H1 (cell line): ENCODE data around the gene CARM1. TPM values are rescaled to one million over a fixed set of nuclear protein-coding genes. Genes with fewer than 3 reads are reported as not detected.

ENCODE experiments used
- CTCF ChIA-PET: fragments of 300-600 bp; sonication (Branson Sonifier 250); formaldehyde crosslinking; loops from one replicate; lab custom pipeline; 2021; ENCODE audit not compliant: partially characterized antibody; lab: Charles Lee
- POLR2A ChIA-PET: fragments of 300-600 bp; sonication (Branson Sonifier 250); formaldehyde crosslinking; loops from one replicate; lab custom pipeline; 2021; ENCODE audit warnings: inconsistent platforms; ENCODE audit not compliant: partially characterized antibody; lab: Charles Lee
- DNase-seq, 2 experiments: peaks; one replicate each; pipeline versions ENCODE4 v3.0.0 to v3.0.0-alpha.2; 2010 to 2022; ENCODE audit warnings: low spot score in 2 of 2, low read depth in 1 of 2, mixed read lengths in 1 of 2
- FAIRE-seq: peaks from 2 replicates; lab custom pipeline; 2011; peaks lifted over from hg19 to GRCh38; lab: Jason Lieb, UNC
- H2AFZ ChIP-seq: 2 replicates; pipeline ENCODE4 v1.8.1; 2012; ENCODE audit warnings: low read length, inconsistent platforms
- H2AK5ac ChIP-seq: 2 replicates; pipeline ENCODE4 v1.6.1; 2013; ENCODE audit warnings: low read depth, low read length
- H2BK120ac ChIP-seq: replicated peaks from 2 replicates; pipeline ENCODE3; 2013; ENCODE audit warnings: low read depth, low read length, inconsistent platforms
- H2BK12ac ChIP-seq: 2 replicates; pipeline ENCODE4 v1.6.1; 2013; ENCODE audit warnings: low read depth, low read length
- H2BK15ac ChIP-seq: 2 replicates; pipeline ENCODE4 v1.6.1; 2013; ENCODE audit warnings: low read length
- H2BK20ac ChIP-seq: 2 replicates; pipeline ENCODE4 v1.6.1; 2013; ENCODE audit warnings: low read length
- H2BK5ac ChIP-seq: 2 replicates; pipeline ENCODE4 v1.6.1; 2013; ENCODE audit warnings: low read depth, low read length
- H3K14ac ChIP-seq: 2 replicates; pipeline ENCODE4 v1.6.1; 2013; ENCODE audit warnings: inconsistent platforms; ENCODE audit not compliant: insufficient read length
- H3K18ac ChIP-seq: 2 replicates; pipeline ENCODE4 v1.6.1; 2013; ENCODE audit warnings: low read length; ENCODE audit errors: extremely low read depth
- H3K23ac ChIP-seq: 2 replicates; pipeline ENCODE4 v1.6.1; 2013; ENCODE audit warnings: inconsistent platforms; ENCODE audit not compliant: insufficient read length
- H3K23me2 ChIP-seq: 2 replicates; pipeline ENCODE4 v1.6.1; 2013; ENCODE audit warnings: low read depth, low read length
- H3K27ac ChIP-seq: 2 replicates; pipeline ENCODE4 v1.6.1; 2011; ENCODE audit warnings: low read depth, low read length, inconsistent platforms
- H3K27me3 ChIP-seq, 4 experiments: replicated peaks in 1 of 4; 1 replicate in 1 of 4; 2 replicates in 3 of 4; pipeline versions ENCODE4 v1.6.1 to v1.8.1; 2011 to 2013; ENCODE audit warnings: low read length in 3 of 4, mild to moderate bottlenecking in 3 of 4, inconsistent platforms in 2 of 4, mixed read lengths in 2 of 4, moderate library complexity in 1 of 4; ENCODE audit not compliant: control insufficient read depth in 3 of 4, insufficient read depth in 3 of 4; ENCODE audit errors: extremely low read depth in 1 of 4
- H3K36me3 ChIP-seq, 4 experiments: 2 replicates each; pipeline versions ENCODE4 v1.6.1 to v1.8.1; 2011 to 2013; ENCODE audit warnings: mild to moderate bottlenecking in 4 of 4, low read length in 3 of 4, moderate library complexity in 2 of 4, control low read depth in 1 of 4, inconsistent platforms in 1 of 4; ENCODE audit not compliant: insufficient read depth in 4 of 4, control insufficient read depth in 2 of 4
- H3K4ac ChIP-seq: replicated peaks from 2 replicates; pipeline ENCODE3; 2013; ENCODE audit warnings: low read length, low read depth, mixed read lengths, inconsistent platforms; ENCODE audit not compliant: insufficient read length
- H3K4me1 ChIP-seq, 4 experiments: replicated peaks in 1 of 4; 1 replicate in 1 of 4; 2 replicates in 3 of 4; pipeline versions ENCODE4 v1.6.1 to v1.8.1; 2011 to 2013; ENCODE audit warnings: low read length in 3 of 4, inconsistent platforms in 2 of 4, mixed read lengths in 1 of 4; ENCODE audit not compliant: insufficient read depth in 4 of 4, control insufficient read depth in 3 of 4
- H3K4me2 ChIP-seq, 2 experiments: 2 replicates each; pipeline versions ENCODE4 v1.6.1 to v1.8.1; 2011 to 2013; ENCODE audit warnings: low read depth in 2 of 2, low read length in 2 of 2, control low read depth in 1 of 2, inconsistent platforms in 1 of 2, mild to moderate bottlenecking in 1 of 2; ENCODE audit not compliant: insufficient read depth in 1 of 2
- H3K4me3 ChIP-seq, 4 experiments: fragments of 200-600, 300-600 bp in 1 of 4; sonication (generic), shearing (Covaris generic), sonication (Bioruptor Twin) in 1 of 4; 2 replicates each; pipeline versions ENCODE4 v1.5.1 to v1.8.1; 2011 to 2016; ENCODE audit warnings: low read length in 4 of 4, low read depth in 3 of 4, control low read depth in 2 of 4, inconsistent platforms in 2 of 4, mild to moderate bottlenecking in 2 of 4, mixed read lengths in 1 of 4, moderate library complexity in 1 of 4; ENCODE audit not compliant: insufficient read depth in 2 of 4; ENCODE audit errors: extremely low read depth in 1 of 4
- H3K56ac ChIP-seq: replicated peaks from 2 replicates; pipeline ENCODE3; 2013; ENCODE audit warnings: low read depth, mild to moderate bottlenecking, mixed read lengths, low read length, inconsistent platforms; ENCODE audit not compliant: insufficient read length
- H3K79me1 ChIP-seq: 2 replicates; pipeline ENCODE4 v1.6.1; 2013; ENCODE audit warnings: low read depth, low read length, control low read depth
- H3K79me2 ChIP-seq, 2 experiments: 2 replicates each; pipeline versions ENCODE4 v1.6.1 to v1.8.1; 2012 to 2013; ENCODE audit warnings: low read length in 2 of 2, mild to moderate bottlenecking in 2 of 2, inconsistent platforms in 1 of 2; ENCODE audit not compliant: insufficient read depth in 2 of 2, control insufficient read depth in 1 of 2
- H3K9ac ChIP-seq, 4 experiments: replicated peaks in 1 of 4; 1 replicate in 1 of 4; 2 replicates in 3 of 4; pipeline versions ENCODE4 v1.6.1 to v1.8.1; 2011 to 2013; ENCODE audit warnings: low read depth in 3 of 4, low read length in 3 of 4, control low read depth in 2 of 4, mild to moderate bottlenecking in 2 of 4, moderate library complexity in 2 of 4, inconsistent platforms in 1 of 4; ENCODE audit errors: extremely low read depth in 1 of 4
- H3K9me3 ChIP-seq, 2 experiments: 2 replicates each; pipeline versions ENCODE4 v1.6.1 to v1.8.1; 2012 to 2013; ENCODE audit warnings: mild to moderate bottlenecking in 2 of 2, moderate library complexity in 2 of 2, control low read depth in 1 of 2, inconsistent platforms in 1 of 2, low read depth in 1 of 2, low read length in 1 of 2, mixed read lengths in 1 of 2; ENCODE audit not compliant: insufficient read depth in 2 of 2
- H4K20me1 ChIP-seq, 2 experiments: replicated peaks in 1 of 2; 2 replicates each; pipeline versions ENCODE3 to v1.8.1; 2011 to 2013; ENCODE audit warnings: inconsistent platforms in 2 of 2, low read length in 2 of 2, mild to moderate bottlenecking in 1 of 2; ENCODE audit not compliant: insufficient read depth in 2 of 2, control insufficient read depth in 1 of 2
- H4K5ac ChIP-seq: 2 replicates; pipeline ENCODE4 v1.6.1; 2013; ENCODE audit warnings: low read length, low read depth, mixed read lengths, inconsistent platforms; ENCODE audit not compliant: insufficient read length
- H4K8ac ChIP-seq: 2 replicates; pipeline ENCODE4 v1.8.0; 2013; ENCODE audit warnings: mild to moderate bottlenecking, moderate library complexity, low read length, inconsistent platforms; ENCODE audit not compliant: insufficient read depth; ENCODE audit errors: extremely low read depth
- H4K91ac ChIP-seq: replicated peaks from 2 replicates; pipeline ENCODE3; 2013; ENCODE audit warnings: low read length, mixed read lengths, inconsistent platforms; ENCODE audit not compliant: insufficient read length
- CHD2 ChIP-seq: IDR thresholded peaks from 2 replicates; pipeline ENCODE4 v1.6.1; 2012; ENCODE audit warnings: low read length, improper control_type of control experiment
- JUND ChIP-seq: IDR thresholded peaks from 2 replicates; pipeline ENCODE4 v1.6.1; 2011; ENCODE audit warnings: mild to moderate bottlenecking, improper control_type of control experiment, low read length
- TEAD4 ChIP-seq: IDR thresholded peaks from 2 replicates; pipeline ENCODE4 v1.6.1; 2012; ENCODE audit warnings: low read depth, low read length, inconsistent platforms, mixed read lengths
- WGBS, 2 experiments: shearing (Covaris generic) in 1 of 2; methylation state at CpG; one replicate each; pipeline versions ENCODE4 v1.1.6 to v1.1.7; 2013 to 2015; ENCODE audit warnings: low lambda C conversion rate in 2 of 2, mixed read lengths in 2 of 2, inconsistent platforms in 1 of 2, low coverage in 1 of 2, missing lambda C conversion rate in 1 of 2; ENCODE audit not compliant: insufficient replicate concordance in 2 of 2, insufficient coverage in 1 of 2, insufficient read length in 1 of 2; ENCODE audit errors: extremely low coverage in 1 of 2, missing lambda C conversion rate in 1 of 2; 5-methylcytosine and 5-hydroxymethylcytosine counted together
- polyA plus RNA-seq, 7 experiments: library from polyadenylated mRNA; depleted of rRNA in 3 of 7; stranded (reverse) in 5 of 7; unstranded in 2 of 7; fragments of >200 nt in 5 of 7; fragments of 200-250 nt in 2 of 7; gene quantifications; 1 replicate in 5 of 7; 2 replicates in 1 of 7; 4 replicates in 1 of 7; pipeline versions ENCODE4 v1.2.1 to v1.2.3, GENCODE V29; 2011 to 2013; ENCODE audit warnings: missing spikeins in 2 of 7, mixed read lengths in 2 of 7
- total RNA-seq: library from RNA; stranded (reverse); fragmentation: NEBNext Ultra II Directional; extraction: Animal tissue kit (Norgen Biotek cat#: 25700); gene quantifications from 2 replicates; pipeline ENCODE4 v1.2.1, GENCODE V29; 2021

CARM1 gene
- total and polyA plus RNA-seq, 2 of the 8 experiments (the other 6 are each of a cell fraction or from before 2014, with no cell fraction given): 134 to 164 TPM

- no peak overlapping the region for H3K4ac ChIP-seq
- H2AFZ ChIP-seq: no peak overlapping the region
- H3K56ac ChIP-seq: no peak overlapping the region
- H3K23me2 ChIP-seq: no peaks in the 10 kb centered on the region
- H3K18ac ChIP-seq: no peak overlapping the region
- H3K4me2 ChIP-seq: no peak overlapping the region
- H3K4me1 ChIP-seq: no peaks in the 10 kb centered on the region
- POLR2A ChIA-PET: interaction anchor here (1.0 to 1.6 kb wide), 3 partner anchors 13 to 17 kb away, joined by 3 to 6 read pairs (median 5); partner anchors contain the start of gene TMED1
- H3K36me3 ChIP-seq: no peaks in the 10 kb centered on the region
- 82% methylated on average over 7 of the region's 7 CpGs; no CpG with 5 or more reads in 1 of the 2 experiments for WGBS, 2 experiments
- FAIRE-seq (no peak), DNase-seq (no peak)
- no peak overlapping the region for H4K91ac ChIP-seq
- no peak overlapping the region for H3K14ac ChIP-seq
- H3K27me3 ChIP-seq: no peaks in the 10 kb centered on the region
- no peak overlapping the region for H2AK5ac ChIP-seq
- H2BK5ac ChIP-seq: no peak overlapping the region
- H2BK20ac ChIP-seq: no peak overlapping the region
- no peaks in the 10 kb centered on the region for H4K20me1 ChIP-seq
- H3K4me3 ChIP-seq: no peak overlapping the region
- TF ChIP-seq CHD2: no peak
- TF ChIP-seq TEAD4: peak; percentile 27; the same call in 1 of the 2 replicates
- TF ChIP-seq JUND: 0 out of 2 replicates have a peak, but pooled peaks have one; percentile 15
- TF ChIP-seq, all 59 proteins: peak for 2
- Histone ChIP-seq H3K27ac (no peak overlapping the region), H3K23ac (no peak overlapping the region), H2BK12ac (no peak overlapping the region), H3K79me1 (no peaks in the 10 kb centered on the region), H3K9ac (no peak overlapping the region), H4K8ac (no peak overlapping the region), H2BK15ac (no peak overlapping the region), H2BK120ac (no peak overlapping the region), H3K79me2 (no peaks in the 10 kb centered on the region), H4K5ac (no peak overlapping the region), H3K9me3 (no peaks in the 10 kb centered on the region)
- CTCF ChIA-PET: interaction anchor here (0.6 to 21.2 kb wide), 4 partner anchors 13 to 331 kb away, joined by 3 to 249 read pairs (median 40); partner anchors contain the start of gene TMED1
Measured at GRCh38 chr19:10852098-10852800, 19.1 kb upstream of the CARM1 start.
